HG03139 (cell line): ENCODE data around the gene LRCH3.
"Not testable (repeated sequence)": the region's sequence is repeated elsewhere in the genome, so short reads cannot be mapped to it uniquely, and the experiment has no call there.

Experiments used
- ATAC-seq: cut with Tn5 transposase; IDR thresholded peaks from one replicate; pipeline ENCODE4 v1.9.1; 2021; ENCODE audit not compliant: unreplicated experiment

LRCH3 gene

DNA sequence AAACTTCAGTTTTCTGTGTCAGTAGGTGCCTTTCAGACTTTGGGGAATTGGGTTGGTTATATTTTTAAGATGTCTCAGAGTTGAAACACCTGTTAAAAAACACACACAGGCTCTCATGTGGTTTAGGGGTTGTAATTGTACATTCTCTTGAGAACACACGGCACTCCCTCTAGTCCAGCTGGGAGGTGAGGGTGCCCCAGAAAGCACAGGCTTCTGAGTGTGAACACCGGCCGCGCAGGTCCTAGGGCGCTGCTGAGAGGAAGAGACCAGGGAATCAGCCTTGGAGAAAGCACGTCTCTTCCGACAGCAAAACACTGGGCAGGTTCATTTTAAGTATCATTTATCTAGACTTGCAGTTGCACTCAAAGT is 90.9 kb downstream of the LRCH3 start:
- ATAC-seq, result no peak

DNA sequence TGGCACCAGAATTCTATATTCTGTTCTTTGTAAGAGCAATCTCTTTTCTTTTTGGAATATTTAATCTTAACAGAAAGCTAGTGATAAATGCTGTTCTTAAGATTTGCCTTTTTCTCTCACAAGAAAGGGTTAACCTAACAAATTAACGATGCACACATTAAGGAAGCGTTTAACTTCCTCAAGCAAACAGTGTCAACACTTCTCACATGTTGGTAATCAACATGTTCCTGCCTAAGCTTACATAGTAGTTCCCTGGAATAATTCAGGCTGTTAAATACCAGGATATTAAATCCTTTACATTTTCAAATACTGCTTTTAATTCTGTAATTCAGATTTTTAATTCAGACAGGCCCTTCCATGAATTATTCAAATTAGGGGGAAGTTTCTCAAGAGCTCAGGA is 91.5 kb downstream of the LRCH3 start:
- ATAC-seq, result no peak

DNA sequence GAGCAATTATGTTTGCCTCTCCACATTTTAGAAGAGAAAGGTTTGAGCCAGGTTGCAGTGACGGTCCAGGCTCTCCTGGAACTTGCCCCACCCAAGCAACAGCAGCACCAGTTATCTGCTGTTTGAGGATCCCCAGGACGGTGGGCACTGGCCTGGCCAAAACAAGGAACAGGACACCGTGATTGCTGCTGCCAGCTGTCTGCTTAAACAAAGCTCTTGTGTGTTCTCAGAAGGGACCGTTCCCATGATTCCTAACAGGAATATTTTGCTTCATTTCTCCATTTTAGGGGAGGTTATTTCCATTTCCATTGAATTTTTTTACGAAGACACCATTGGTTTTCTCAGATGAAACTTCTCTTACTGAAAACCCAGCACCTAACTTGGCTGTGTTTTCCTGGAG is 92.5 kb downstream of the LRCH3 start:
- no peak for ATAC-seq

DNA sequence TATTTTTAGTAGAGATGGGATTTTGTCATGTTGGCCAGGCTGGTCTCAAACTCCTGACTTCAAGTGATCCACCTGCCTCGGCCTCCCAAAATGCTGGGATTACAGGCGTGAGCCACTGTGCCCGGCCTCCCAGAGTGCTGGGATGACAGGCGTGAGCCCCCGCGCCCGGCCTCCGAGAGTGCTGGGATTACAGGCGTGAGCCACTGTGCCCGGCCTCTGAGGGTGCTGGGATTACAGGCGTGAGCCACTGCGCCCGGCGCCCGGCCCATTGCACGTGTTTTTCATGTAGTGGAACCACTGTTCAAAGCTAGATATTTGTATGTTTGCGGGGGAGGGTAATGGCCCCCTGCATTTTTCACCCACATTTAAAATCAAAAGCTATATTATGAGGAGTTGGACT is 93.3 kb downstream of the LRCH3 start:
- not testable (repeated sequence) for ATAC-seq

DNA sequence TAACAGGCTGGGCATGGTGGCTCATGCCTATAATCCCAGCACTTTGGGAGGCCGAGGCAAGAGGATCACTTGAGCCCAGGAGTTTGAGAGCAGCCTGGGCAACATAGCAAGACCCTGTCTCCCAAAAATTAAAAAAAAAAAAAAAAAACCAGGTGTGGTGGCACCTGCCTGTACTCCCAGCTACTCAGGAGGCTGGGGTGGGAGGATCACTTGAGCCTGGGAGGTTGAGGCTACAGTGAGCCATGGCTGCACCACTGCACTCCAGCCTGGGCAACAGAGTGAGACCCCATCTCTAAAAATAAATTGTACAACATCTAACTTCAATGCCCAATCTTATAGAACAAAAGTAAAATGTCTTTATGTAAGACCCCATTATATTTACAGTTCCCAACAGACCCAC is 95.0 kb downstream of the LRCH3 start:
- not testable (repeated sequence) for ATAC-seq

DNA sequence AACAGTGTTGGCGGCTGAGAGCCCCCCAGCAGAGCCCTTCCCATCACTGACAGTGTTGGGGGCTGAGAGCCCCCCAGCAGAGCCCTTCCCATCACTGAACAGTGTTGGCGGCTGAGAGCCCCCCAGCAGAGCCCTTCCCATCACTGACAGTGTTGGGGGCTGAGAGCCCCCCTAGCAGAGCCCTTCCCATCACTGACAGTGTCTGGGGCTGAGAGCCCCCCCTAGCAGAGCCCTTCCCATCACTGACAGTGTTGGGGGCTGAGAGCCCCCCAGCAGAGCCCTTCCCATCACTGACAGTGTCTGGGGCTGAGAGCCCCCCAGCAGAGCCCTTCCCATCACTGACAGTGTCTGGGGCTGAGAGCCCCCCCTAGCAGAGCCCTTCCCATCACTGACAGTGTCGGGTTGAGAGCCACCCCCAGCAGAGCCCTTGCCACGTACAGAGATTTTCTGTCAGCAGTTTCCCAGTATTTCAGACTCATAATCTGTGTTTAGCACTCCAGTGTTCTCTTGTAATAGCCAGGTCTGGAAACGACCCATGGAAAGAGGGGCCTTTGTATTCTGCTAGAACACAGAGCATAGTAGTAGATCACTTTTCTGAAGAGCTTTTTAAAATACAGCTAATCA is 96.5 kb downstream of the LRCH3 start:
- ATAC-seq, result not testable (repeated sequence)

DNA sequence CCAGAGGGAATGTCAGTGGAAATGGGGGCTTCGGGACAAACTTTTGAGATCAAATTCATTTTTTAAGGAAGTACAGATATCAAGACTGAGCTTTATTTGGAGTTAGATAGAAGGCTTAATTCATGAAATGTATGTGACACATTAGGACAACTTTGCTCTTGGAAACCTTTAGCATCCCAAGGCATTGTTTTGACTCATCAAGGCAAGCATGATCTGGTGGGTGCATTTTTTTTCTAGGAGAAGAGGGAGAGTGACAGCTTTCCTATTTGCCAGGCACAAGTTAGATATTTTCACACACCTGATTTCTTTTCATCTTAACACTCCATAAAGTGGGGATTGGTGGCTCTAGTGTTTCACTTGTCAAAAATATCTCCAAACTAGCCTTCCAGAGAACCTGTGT is 97.5 kb downstream of the LRCH3 start:
- no peak for ATAC-seq

DNA sequence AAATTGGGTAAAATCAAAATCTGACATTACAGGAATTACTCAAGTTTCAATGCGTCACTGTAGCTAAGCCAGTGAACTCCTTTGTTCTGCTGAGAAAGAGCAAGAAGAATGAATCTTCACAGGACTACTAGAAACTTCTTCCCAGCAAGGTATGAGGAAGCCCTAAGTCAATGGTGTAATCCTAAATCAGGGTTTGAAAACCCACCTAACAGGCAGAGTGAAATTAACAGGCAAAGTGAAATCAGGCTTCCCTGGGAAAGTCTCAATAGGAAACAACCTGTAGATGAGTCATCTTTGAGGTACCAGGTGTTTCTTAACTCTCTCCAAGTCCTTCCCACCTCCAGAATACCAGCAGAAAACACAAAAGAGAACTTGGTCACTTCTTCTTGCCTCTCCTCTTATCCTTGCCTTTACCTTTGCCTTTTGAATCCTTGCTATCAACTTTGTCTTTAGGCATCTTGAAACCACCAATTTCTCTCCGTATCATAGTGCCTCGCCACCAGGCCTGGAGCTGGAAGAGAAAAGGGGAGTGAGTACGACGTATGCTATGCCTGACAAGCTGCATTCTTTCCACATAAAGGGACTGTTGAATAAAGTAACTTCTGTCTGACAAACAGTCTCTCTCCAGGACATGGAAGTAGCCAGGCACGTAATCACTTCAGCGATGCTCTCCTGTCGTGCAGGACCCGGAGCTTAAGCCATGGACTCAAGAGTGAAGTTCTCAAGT is 98.3 kb downstream of the LRCH3 start:
- ATAC-seq, result no peak

DNA sequence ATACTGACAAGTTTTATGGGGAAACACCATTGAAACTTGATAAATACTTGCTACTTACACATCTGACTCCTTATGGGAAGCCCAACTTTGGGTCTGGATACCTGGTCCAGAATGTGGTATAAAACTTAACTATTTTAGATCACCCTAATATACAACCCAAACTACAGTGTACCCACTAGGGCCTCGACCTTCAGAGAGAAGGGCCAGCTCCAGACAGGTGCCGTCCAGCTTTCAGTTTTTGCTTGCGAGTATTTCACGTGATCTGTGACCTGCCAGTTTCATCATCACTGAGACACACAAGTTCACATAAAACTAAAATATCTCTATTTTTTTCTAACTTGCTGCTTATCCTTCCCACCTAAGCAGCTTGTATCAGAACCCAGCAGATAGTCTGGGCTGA is 99.6 kb downstream of the LRCH3 start:
- ATAC-seq, result no peak

DNA sequence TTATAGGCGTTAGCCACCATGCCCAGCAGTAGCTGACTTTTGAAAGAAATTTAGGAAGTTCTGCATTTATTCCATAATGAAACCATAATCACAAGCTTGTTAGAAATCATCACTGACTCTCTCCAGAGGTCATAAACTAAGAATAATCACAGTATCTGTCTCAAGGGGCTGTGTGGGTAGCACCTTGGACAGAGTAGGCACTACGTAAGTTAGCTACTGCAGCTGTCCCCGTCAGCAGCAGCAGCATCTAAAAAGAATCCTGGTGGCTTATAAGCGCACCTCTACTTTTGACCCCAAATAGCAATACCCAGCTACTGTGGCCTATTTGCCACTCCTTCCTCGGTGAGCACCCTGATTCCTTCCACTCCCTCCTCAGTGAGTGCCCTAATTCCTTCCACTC is 101.1 kb downstream of the LRCH3 start:
- no peak for ATAC-seq

DNA sequence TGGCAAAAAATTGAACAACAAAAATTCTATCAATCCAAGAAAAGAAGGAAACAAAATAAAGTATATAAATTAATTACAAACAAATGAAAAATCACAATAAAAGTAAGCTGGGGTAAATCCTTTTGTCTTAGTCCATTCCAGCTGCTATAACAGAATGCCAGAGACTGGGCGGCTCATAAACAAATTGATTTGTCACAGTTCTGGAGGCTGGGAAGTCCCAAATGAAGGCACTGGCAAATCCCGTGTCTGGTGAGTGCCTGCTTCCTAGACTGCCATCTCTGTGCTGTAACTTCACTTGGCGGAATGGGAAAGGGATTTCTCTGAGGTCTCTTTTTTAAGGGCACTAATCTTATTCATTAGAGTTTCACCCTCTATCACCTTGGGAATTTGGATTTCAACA is 105.4 kb downstream of the LRCH3 start:
- no peak for ATAC-seq

DNA sequence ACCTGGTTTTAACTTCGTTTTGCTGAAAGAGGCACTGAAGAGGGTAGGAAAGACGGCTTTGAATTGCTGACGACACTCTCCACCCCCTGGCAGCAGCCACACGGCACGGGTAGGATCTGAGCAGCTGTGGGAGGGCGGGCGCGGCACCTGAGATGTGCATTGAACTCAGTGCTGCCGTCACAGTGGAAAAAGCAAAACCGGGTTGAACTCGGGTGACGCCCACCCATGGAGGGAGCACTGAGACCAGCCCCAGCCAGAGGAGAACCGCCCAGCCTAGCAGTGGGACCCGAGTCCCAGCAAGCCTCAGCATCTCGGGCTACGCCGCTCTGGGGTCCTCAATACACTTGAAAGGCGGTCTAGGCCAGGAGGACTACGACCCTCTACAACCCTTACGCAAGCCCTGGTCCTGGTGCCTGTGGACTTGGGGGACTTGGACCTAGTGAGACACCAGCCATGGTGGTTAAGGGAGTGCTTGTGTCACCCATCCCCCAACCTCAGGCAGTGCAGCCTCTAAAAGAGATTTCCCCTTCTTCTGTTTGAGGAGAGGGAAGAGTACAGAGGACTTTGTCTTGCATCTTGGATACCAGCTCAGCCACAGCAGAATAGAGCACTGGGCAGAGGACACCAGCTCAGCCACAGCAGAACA is 108.9 kb downstream of the LRCH3 start:
- ATAC-seq, result no peak

DNA sequence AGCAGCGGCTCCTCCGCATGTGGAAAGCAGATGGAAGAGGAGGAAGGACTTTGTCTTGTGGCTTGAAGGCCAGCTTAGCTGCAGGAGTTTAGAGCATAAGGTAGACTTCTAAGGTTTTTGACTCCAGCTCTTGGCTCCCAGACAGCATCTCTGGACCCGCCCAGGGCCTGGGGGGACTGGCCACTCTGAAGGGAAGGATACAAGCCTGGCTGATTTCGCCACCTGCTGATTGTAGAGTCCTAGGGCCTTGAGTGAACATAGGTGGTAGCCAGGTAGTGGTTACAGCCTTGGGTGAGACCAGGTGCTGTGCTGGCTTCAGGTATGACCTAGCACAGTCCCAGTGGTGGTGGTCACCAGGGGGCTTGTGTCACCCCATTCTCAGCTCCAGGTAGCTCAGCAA is 110.6 kb downstream of the LRCH3 start:
- no peak for ATAC-seq

DNA sequence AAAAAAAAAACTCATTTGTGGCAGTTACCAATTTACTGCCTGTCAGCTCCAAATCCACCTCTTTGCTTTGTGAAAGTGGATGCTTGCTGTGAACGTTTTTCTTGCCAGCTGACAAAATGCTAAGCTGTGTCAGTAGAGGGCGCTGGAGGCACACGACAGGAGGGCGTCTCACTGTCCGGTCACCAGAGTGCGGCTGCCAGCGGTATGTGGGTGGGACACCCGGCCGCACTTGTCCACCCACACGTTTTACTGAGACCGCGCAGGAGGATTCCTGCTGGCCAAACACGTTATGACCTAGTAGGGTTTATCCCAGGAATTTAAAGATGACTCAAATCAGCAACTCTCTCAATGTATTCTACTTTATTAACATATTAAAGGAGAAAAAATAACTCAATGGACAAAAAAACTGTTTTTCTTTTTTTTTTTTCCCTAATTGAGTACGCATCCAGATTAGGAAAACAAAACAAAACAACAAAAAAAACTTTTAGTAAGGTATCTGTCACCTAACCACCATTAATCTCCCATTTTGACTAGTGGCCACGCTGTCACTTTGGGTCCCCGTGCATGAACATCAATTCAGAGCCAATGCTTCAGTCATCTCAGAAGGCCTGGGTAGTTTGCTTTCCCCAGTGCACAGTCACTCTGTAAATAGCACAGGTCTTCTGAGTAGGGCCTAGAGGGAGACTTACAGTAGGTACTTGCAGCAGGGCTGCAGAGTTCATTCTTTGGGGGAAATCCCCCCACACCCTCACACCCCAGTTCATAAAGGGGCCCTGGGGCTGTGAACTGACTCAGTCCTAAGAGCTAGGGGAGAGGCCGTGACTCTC is 115.2 kb downstream of the LRCH3 start:
- ATAC-seq, result peak; percentile 74

DNA sequence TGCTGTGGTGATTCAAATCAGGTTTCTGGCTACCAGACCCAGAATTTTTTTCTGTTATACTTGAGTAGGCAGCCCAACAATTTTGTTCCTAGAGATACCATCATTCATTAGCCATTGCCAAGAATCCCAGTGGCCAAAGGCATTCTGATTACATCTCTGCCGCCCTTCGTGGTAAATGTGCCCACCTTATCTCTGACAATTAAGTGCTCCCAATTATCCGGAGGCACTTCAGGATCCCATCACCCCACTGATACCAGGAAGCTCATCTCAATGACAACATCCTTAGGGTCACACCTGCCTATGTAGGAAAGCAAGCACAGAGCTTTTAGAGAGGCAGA is 115.8 kb downstream of the LRCH3 start:
- no peak for ATAC-seq

DNA sequence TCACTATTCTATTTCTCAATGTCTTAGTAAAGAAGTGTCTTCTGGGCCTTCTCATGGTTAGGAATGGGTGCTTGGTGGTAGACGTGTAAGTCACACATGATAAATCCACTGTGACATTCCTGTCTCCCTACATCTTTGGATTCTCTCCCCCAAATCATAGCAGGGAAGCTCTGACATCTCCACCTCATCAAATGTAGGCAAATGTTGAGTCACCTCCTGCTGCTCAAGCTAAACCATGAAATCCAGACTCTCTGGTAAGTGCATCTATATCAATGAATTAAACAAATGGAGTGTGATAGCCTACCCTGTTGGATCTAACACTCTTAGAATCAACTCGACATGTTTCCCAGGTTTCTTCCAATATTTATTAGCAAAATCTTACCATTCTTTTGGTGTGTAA is 116.1 kb downstream of the LRCH3 start:
- ATAC-seq, result no peak

DNA sequence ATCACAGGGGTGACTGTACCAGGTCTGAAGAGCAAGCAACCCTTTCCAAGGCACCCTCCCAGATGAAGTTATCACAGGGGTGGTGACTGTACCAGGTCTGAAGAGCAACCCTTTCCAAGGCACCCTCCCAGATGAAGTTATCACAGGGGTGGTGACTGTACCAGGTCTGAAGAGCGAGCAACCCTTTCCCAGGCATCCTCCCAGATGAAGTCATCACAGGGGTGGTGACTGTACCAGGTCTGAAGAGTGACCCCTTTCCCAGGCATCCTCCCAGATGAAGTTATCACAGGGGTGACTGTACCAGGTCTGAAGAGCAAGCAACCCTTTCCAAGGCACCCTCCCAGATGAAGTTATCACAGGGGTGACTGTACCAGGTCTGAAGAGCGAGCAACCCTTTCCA is 117.5 kb downstream of the LRCH3 start:
- not testable (repeated sequence) for ATAC-seq

DNA sequence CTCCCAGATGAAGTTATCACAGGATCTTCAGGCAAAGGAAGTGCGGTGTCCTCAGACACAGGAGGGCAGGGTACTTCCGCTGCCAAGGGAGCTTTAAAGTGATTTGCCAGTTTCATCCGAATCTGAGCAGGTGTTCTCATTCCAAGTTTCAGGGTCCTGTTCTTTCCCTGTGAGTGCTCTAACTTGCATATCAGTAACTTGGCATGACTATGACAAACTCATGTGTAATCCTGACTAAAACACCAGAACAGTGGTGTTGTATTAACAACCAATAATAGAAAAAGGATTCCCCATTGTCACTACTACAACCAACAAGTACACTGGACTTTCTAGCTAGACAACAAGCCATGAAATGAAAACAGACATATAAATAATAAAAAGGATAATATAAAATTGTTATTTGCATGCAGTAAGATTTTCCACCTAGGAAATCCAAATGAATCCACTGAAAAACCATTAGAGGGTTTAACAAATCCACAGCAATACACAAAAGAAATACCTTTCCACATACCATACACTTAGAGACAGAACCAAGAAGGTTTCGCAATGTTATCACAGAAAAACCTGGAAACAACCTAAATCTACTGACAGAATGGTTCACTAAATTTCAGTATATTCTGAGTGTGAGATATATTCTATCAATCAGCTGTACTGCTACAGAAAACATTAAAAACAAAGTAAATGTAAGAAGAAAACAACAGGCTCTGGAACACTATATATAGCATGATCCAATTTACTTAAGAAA is 118.1 kb downstream of the LRCH3 start:
- ATAC-seq, result no peak

DNA sequence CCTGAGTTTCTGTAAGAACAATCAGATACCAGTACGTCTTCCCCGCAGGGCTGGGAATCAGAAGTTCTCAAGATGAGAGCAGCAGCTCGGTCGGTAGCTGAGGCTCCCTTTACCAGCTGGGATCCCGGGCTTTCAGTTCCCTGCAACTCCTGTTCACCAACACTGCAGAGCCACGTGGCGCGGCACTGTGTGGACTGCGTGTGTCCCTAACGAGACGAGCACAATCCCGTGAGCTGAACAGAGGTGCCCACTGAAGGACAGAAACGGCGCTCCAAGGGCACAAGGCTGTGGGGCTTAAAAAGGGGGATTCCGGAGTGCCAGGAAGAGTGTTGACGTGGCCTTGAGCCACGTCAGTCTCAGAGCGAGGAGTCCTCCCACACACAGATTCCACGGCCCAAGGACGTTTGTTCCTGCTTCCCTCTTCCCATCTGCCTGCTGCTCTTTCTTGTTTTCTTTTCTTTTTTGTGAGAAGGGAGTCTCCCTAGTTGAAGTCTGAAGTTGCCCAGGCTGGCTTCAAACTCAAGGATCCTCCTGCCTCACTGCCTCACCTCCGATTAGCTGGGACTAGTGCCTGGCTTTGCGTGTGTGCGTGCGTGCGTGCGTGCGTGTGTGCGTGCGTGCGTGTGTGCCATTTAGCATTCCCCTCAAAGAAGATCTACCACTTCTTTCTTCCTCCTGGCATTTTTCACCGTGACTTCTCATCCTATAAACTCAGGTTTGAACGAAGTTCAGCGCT is 121.9 kb downstream of the LRCH3 start:
- ATAC-seq, result no peak

DNA sequence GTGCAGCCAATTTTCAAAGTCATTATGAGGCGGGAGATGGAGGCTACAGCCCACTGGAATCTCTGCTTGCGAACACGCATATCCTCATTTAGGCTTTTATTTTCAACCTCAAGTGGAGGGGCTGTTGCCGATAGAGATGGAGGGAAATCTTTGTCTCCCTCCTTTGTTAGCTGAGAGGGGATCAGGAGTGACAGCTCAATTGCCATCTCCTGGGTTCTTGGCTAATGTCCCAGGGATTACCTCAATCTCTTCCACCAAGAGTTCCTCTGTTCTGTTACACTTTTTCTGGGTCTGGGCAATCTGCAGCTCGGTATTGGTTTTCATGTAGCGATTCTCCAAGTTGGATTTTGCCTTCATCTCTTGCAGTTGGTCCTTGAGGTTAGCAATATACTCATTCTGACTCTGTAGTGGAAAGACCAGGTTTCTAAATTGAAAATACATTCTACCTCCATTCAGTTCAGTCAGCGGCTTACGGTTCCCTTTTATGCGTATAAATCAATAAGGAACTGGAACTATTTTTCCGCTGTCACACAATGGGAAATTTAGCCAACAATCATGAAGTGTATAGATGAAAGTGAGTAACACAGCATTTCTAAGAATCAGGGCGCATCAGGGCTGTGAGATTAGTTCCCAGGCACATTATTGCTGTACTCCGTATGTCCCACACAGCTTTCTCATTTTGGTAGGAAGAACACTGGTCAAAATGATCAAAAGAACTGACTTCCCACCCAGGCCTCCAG is 122.8 kb downstream of the LRCH3 start:
- no peak for ATAC-seq
